Dermis blood vessel endothelial cell (primary cell): Measurements from ENCODE around the gene USP22. TPM values are rescaled to one million over a fixed set of nuclear protein-coding genes. Genes with fewer than 3 reads are reported as not detected.

Source experiments
- total RNA-seq: library from RNA; depleted of rRNA; stranded (reverse); fragments of >200 nt; gene quantifications from 2 replicates; pipeline ENCODE4 v1.2.3, GENCODE V29; 2014

Gene USP22
- total RNA-seq, 1 donor from 2014 or later: 342 TPM

Other genes with a start within 250 kb of the USP22 start
- gene DHRS7B, start 84.0 kb upstream of the USP22 start, total RNA-seq: 13.3 and 22.0 TPM in 2 replicates
- gene TMEM11, start 171.2 kb upstream of the USP22 start, total RNA-seq: 20.4 and 30.0 TPM in 2 replicates
- gene NATD1, start 210.4 kb upstream of the USP22 start, total RNA-seq: 4.1 and 8.2 TPM in 2 replicates
- gene MAP2K3, start 241.7 kb upstream of the USP22 start, total RNA-seq: 20.8 and 39.0 TPM in 2 replicates